Measurements from ENCODE around the gene VSIG10.
"Not testable (repeated sequence)": the region's sequence is repeated elsewhere in the genome, so short reads cannot be mapped to it uniquely, and the experiment has no call there.

Gene VSIG10

DNA sequence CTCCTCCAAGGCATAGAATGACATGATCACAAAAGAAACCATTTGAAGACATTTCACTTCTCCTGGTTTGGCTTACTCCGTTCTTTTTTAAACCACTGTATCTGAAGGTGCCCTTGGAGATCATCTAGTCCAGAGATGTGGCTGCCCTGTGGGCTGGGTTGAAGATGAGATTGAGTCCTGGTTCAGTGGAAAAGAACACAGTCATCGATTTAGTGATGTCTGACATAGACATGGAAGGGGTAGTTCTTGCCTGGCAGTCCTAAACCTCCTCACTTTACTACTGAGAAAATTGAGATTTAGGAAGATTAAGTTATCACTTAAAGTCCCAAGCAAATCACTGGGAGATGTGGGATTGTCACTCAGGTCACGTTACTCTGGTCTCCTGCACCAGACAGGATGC lies 2.8 kb downstream of the VSIG10 start:
- POLR2A ChIA-PET (ENCODE audit: low non-redundant PET) = no interaction called here
- CTCF ChIA-PET = interaction anchor here (0.9 kb wide), 1 partner anchor 706 kb away, joined by 3 read pairs; no protein-coding TSS in a partner anchor

GRCh38 chr12:118098911-118099671 lies 4.7 kb downstream of the VSIG10 start:
- peak; percentile 23 for DNase-seq (ENCODE audit: low spot score)
- no peak overlapping the region for H3K27ac ChIP-seq
- ChIA-PET POLR2A (ENCODE audit: low non-redundant PET) (no interaction called here), CTCF (no interaction called here)
- no peak for TF ChIP-seq CTCF (conservative IDR thresholded peaks at IDR 0.05; ENCODE audit: low read depth)

More for the DNA sequence above, 2.8 kb downstream of the VSIG10 start:
- DNase-seq (ENCODE audit: low spot score) = no peak
- H3K27ac ChIP-seq = no peak overlapping the region
- TF ChIP-seq CTCF (conservative IDR thresholded peaks at IDR 0.05; ENCODE audit: low read depth) = no peak

DNA sequence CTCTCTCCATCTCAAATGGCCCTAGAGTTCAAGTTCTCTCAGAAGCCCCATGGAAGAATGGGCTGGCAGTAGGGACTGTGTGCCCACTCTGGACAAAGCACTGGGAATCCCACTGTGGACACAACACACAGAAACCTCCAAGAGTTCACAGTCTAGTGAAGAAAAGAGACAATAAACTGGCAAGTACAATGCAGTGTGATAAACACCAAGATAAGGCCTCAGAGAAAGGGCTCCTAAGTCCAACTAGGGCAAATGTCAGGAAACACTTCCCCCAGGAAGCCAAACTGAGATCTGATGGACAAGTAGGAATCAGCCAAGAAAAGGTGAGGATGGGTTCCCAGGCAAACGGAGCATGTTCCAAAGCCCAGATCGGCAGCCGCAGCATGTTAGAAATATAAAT lies 5.4 kb downstream of the VSIG10 start:
- no peak for TF ChIP-seq CTCF (conservative IDR thresholded peaks at IDR 0.05; ENCODE audit: low read depth)
- no peak overlapping the region for H3K27ac ChIP-seq
- no peak for DNase-seq (ENCODE audit: low spot score)
- POLR2A ChIA-PET (ENCODE audit: low non-redundant PET) = no interaction called here
- CTCF ChIA-PET = no interaction called here

GRCh38 chr12:118094039-118094438 lies 9.8 kb downstream of the VSIG10 start:
- DNase-seq (ENCODE audit: low spot score) = no peak
- CTCF ChIA-PET = no interaction called here
- H3K27ac ChIP-seq = no peak overlapping the region
- no peak for TF ChIP-seq CTCF (conservative IDR thresholded peaks at IDR 0.05; ENCODE audit: low read depth)
- POLR2A ChIA-PET (ENCODE audit: low non-redundant PET) = no interaction called here

GRCh38 chr12:118089782-118090181 lies 14.0 kb downstream of the VSIG10 start:
- CTCF ChIA-PET = no interaction called here
- POLR2A ChIA-PET (ENCODE audit: low non-redundant PET) = no interaction called here
- DNase-seq (ENCODE audit: low spot score) = no peak
- no peak for TF ChIP-seq CTCF (conservative IDR thresholded peaks at IDR 0.05; ENCODE audit: low read depth)
- H3K27ac ChIP-seq = no peak overlapping the region

- ChIA-PET CTCF (no interaction called here), POLR2A (ENCODE audit: low non-redundant PET) (no interaction called here)
- H3K27ac ChIP-seq = no peak overlapping the region
- DNase-seq (ENCODE audit: low spot score) = no peak
- no peak for TF ChIP-seq CTCF (conservative IDR thresholded peaks at IDR 0.05; ENCODE audit: low read depth)
These were observed 21.6 kb downstream of the VSIG10 start for GRCh38 chr12:118082161-118082560.

- H3K27ac ChIP-seq; DNase-seq (ENCODE audit: low spot score); POLR2A ChIA-PET (ENCODE audit: low non-redundant PET): not testable (repeated sequence)
- CTCF ChIA-PET = interaction anchor here (0.7 kb wide), 1 partner anchor 40 kb away, joined by 3 read pairs; no protein-coding TSS in a partner anchor
These were observed 22.3 kb downstream of the VSIG10 start for GRCh38 chr12:118081521-118081920.

Data from RWPE1 (cell line).